Measurements from ENCODE around the gene PLXNA4.

The PLXNA4 gene

GRCh38 chr7:132528695-132529094 is 47.6 kb downstream of the PLXNA4 start:
- Histone ChIP-seq H3K27ac (ENCODE audit: low read depth, low read length, poor library complexity, severe bottlenecking) (no peak overlapping the region), H3K9me2 (ENCODE audit: low read depth, low read length) (no peaks in the 10 kb centered on the region), H3K9ac (ENCODE audit: low read length) (no peak overlapping the region), H3K27me3 (ENCODE audit: insufficient read depth, low read length) (0 out of 2 replicates have a peak, but pooled peaks cover 13% of the 10 kb centered on the region), H2AFZ (ENCODE audit: low read length) (no peak overlapping the region), H3K79me2 (ENCODE audit: insufficient read depth, low read length) (no peaks in the 10 kb centered on the region), H3K4me2 (ENCODE audit: low read length) (no peak overlapping the region), H4K20me1 (ENCODE audit: insufficient read depth, low read length) (no peaks in the 10 kb centered on the region), H3K4me3 (ENCODE audit: low read depth, low read length, poor library complexity, severe bottlenecking) (no peak overlapping the region), H3K9me3 (ENCODE audit: low read length) (no peaks in the 10 kb centered on the region), H3K36me3 (ENCODE audit: insufficient read depth, low read length) (no peaks in the 10 kb centered on the region), H3K4me1 (ENCODE audit: insufficient read depth, low read length, severe bottlenecking) (no peaks in the 10 kb centered on the region), H3F3A (ENCODE audit: insufficient read depth, low read length) (no peaks in the 10 kb centered on the region)
- TF ChIP-seq CTCF (IDR thresholded peaks at IDR 0.05; ENCODE audit: low read length), result no peak
- no peak for TF ChIP-seq EZH2 (IDR thresholded peaks at IDR 0.05; ENCODE audit: borderline replicate concordance, low read length)

GRCh38 chr7:132527467-132528410 is 48.5 kb downstream of the PLXNA4 start:
- Histone ChIP-seq H3K27ac (ENCODE audit: low read depth, low read length, poor library complexity, severe bottlenecking) (no peak overlapping the region), H3K4me2 (ENCODE audit: low read length) (no peak overlapping the region), H3F3A (ENCODE audit: insufficient read depth, low read length) (no peaks in the 10 kb centered on the region), H3K4me3 (ENCODE audit: low read depth, low read length, poor library complexity, severe bottlenecking) (no peak overlapping the region), H2AFZ (ENCODE audit: low read length) (no peak overlapping the region), H3K9ac (ENCODE audit: low read length) (no peak overlapping the region), H3K9me2 (ENCODE audit: low read depth, low read length) (no peaks in the 10 kb centered on the region), H3K4me1 (ENCODE audit: insufficient read depth, low read length, severe bottlenecking) (no peaks in the 10 kb centered on the region), H3K36me3 (ENCODE audit: insufficient read depth, low read length) (no peaks in the 10 kb centered on the region), H3K9me3 (ENCODE audit: low read length) (no peaks in the 10 kb centered on the region), H3K79me2 (ENCODE audit: insufficient read depth, low read length) (no peaks in the 10 kb centered on the region), H3K27me3 (ENCODE audit: insufficient read depth, low read length) (0 out of 2 replicates have a peak, but pooled peaks cover 13% of the 10 kb centered on the region), H4K20me1 (ENCODE audit: insufficient read depth, low read length) (no peaks in the 10 kb centered on the region)
- TF ChIP-seq CTCF (IDR thresholded peaks at IDR 0.05; ENCODE audit: low read length), result no peak
- no peak for TF ChIP-seq EZH2 (IDR thresholded peaks at IDR 0.05; ENCODE audit: borderline replicate concordance, low read length)

GRCh38 chr7:132526111-132526740 is 50.0 kb downstream of the PLXNA4 start:
- TF ChIP-seq CTCF (IDR thresholded peaks at IDR 0.05; ENCODE audit: low read length), result no peak
- TF ChIP-seq EZH2 (IDR thresholded peaks at IDR 0.05; ENCODE audit: borderline replicate concordance, low read length), result no peak
- Histone ChIP-seq H4K20me1 (ENCODE audit: insufficient read depth, low read length) (no peaks in the 10 kb centered on the region), H3K9ac (ENCODE audit: low read length) (no peak overlapping the region), H3K4me1 (ENCODE audit: insufficient read depth, low read length, severe bottlenecking) (no peaks in the 10 kb centered on the region), H3K79me2 (ENCODE audit: insufficient read depth, low read length) (no peaks in the 10 kb centered on the region), H3K9me2 (ENCODE audit: low read depth, low read length) (no peaks in the 10 kb centered on the region), H3K36me3 (ENCODE audit: insufficient read depth, low read length) (no peaks in the 10 kb centered on the region), H3K4me3 (ENCODE audit: low read depth, low read length, poor library complexity, severe bottlenecking) (no peak overlapping the region), H3F3A (ENCODE audit: insufficient read depth, low read length) (no peaks in the 10 kb centered on the region), H3K9me3 (ENCODE audit: low read length) (no peaks in the 10 kb centered on the region), H3K4me2 (ENCODE audit: low read length) (no peak overlapping the region), H3K27me3 (ENCODE audit: insufficient read depth, low read length) (0 out of 2 replicates have a peak, but pooled peaks cover 13% of the 10 kb centered on the region), H3K27ac (ENCODE audit: low read depth, low read length, poor library complexity, severe bottlenecking) (no peak overlapping the region), H2AFZ (ENCODE audit: low read length) (no peak overlapping the region)
